NCI-H2107 (cell line): Measurements from ENCODE around the gene AP2A2.

Experiments
- DNase-seq: peaks from one replicate; lab custom pipeline; 2025; lab: John Stamatoyannopoulos, UW

AP2A2 gene

DNA sequence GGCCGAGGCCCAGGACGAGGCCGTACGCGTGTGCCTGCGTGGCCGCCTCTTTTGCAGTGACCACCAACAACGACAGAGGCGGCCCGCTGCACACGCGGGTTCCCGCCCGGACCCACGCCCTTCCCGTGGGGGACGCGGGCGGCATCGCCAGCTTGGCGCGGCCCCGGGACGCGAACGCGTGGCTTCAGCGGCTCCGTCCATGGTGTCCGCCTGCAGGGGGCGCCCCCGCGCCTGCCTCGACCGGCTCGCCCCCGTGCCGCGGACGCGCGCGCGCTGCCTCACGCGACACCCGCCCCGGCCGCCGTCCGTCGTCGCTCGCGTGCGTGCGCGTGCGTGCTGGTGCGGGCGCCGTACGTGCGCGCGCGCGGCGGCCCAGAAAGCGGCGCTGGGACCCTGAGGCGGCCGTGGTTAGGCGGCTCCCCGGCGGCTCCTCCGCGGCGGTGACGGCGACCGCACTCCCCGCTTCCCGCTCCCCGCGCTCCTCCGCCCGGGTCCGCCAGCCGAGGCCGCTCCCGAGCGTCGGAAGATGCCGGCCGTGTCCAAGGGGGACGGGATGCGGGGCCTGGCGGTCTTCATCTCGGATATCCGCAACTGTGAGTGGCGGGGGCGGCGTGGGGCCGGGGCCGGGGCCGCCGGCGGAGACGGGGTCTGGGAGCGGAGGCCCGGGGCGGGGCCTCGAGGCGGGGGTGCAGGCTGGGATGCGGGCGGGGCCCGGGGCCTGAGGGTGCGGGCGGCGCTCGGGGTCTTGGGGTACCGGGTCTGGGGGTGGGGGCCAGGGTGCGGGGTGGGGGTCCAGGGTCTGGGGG is at the start of gene AP2A2:
TSS of gene AP2A2 (plus strand) at position 375 of the 806 bp plus-strand sequence. CDS start at position 527, 152 bp downstream.
- DNase-seq = peak; percentile 89

DNA sequence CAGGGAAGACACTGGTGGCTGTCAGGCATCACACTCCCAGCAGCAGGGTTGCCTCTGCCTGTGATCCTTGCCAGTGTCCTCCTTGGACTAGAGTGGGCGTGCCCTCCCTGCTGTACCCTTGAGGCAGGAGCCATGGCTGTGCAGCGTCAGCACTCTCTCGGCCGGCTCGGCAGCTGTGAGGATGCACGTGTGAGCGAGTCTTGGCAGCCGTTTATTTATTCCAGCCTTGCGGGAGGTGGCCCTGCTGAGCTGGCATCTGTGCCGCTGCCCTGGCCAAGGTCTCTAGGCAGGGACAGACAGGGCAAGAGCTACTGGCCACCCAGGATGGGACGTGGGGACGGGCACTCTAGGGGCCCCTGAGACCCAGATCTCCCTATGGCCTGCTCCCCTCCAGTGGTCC is 49.1 kb upstream of the AP2A2 start:
- DNase-seq = peak; percentile 14

DNA sequence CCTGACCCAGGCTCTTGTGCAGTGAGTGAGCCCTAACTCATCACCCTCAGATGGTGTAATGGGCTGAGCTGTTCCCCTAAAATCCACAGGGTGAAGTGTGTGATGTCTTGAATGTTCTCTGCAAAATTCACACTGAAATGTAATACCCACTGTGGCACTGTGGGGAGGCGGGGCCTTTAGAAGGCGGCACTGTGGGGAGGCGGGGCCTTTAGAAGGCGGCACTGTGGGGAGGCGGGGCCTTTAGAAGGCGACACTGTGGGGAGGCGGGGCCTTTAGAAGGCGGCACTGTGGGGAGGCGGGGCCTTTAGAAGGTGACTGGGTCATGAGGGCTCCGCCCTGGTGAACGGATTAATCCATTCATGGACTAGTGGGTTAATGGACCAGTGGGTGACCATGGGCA is 48.1 kb upstream of the AP2A2 start:
- DNase-seq = no peak

DNA sequence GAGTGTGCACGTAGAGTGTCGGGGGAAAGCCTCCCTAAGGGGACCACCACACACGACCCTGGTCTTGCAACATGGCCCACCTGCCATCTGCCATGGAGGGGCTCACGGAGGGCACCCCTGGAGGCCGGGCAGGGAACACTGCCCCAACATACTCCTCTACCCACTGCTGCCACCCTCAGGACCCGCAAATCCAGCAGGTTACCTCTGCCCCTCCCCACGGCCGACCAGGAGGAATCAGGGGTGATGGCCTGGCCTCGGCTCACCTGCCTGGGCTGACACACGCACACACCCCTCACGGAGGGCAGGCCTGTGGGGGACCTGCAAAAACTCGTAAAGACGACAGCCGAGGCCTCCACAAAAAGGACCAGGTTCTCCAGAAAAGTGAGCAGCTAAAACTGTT is 45.2 kb upstream of the AP2A2 start:
- no peak for DNase-seq

DNA sequence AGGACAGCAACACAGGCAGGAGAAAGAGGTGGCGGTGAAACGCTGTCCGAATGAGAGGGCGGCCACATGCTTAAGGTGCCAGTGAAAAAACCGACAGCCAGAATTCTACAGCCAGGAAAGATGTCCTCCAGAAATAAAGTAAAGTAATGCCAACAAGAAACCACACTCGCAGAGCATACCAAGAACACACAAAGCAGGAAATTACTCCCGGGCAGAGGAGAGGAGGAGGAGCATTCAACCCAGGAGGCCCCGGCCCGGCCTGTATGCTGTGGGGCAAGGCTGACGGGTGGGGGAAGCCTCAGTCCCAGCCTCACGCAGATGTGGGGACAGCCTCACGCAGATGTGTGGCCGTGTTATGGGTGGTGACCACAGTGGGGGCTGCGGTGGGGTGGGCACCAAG is 43.1 kb upstream of the AP2A2 start:
- DNase-seq = no peak

DNA sequence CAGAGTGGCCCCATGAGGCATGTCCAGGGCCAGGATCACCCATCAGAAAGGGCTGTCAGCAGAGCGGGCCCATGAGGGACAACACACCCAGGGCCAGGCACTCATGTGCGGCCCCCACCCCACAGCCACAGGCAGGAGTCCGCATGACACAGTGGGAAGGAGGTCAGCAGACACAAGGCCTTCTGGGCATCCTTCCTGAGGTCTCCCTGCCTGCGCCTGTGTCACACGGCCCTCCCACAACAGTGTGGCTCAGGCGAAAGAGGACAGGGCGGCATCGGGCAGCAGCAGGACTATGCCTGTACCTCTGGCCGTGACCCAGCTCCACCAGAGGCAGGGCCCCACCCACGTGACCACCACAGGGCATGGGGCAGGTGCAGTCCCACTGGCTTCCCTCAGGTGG is 42.1 kb upstream of the AP2A2 start:
- no peak for DNase-seq

DNA sequence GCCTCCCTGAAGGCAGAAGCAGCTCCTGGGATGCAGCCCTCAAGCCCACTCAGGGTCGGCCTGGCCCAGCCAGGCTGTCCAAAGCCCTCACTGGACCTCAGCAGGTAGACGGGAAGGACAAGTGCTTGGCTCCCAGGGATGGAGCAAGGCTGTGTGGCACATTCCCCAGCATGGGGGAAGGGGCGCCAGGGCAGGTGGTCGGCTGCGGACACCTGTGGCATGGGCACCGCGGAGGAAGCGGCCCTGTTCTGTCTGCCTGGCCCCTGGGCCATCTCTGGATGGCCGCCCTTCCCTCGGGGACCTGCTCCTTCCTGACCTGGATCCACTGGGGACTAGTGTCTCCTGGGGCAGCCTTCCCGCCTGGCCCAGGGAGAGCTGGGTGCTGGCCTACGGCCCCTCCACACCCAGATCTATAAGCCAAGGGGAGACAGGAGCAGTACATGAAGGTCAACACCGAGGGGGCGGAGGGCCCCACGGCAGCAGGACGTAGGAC is 41.0 kb upstream of the AP2A2 start:
- no peak for DNase-seq

DNA sequence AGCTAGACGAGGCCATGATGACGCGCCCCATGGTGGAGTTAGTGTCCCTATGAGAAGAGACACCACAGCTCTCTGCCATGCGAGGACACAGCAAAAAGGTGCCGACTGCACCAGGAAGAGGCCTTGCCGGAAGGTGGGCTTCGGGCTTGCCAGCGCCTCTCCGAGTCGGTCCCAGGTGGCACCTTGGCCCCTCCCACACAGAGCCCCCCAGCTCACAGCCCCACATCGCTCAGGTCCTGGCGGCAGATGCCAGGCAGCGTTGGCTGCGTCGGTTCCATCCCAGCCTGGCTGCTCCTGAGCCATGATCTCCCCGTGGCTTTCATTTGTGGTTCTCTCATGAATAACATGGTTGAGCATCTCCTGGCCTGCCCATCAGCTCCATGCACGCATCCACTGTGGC is 39.1 kb upstream of the AP2A2 start:
- no peak for DNase-seq

DNA sequence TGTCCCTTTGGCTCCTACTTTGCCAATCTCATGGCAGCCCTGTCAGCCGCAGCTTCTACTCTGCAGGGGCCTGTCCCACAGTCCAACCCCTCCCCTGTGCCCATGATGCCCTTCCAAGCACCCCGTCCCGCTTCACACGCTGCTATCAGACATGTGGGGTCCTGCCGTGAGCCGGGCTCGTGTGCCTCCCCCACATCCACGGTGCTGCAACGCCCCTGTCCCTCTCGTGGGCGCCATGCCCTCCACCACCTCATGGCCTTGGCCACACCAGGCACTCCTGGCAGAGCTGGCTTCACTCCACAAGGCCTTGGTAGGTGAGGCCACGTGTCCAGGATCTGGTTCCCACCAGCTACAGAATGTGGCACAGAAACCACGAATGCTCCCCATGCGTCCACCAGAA is 38.1 kb upstream of the AP2A2 start:
- no peak for DNase-seq

DNA sequence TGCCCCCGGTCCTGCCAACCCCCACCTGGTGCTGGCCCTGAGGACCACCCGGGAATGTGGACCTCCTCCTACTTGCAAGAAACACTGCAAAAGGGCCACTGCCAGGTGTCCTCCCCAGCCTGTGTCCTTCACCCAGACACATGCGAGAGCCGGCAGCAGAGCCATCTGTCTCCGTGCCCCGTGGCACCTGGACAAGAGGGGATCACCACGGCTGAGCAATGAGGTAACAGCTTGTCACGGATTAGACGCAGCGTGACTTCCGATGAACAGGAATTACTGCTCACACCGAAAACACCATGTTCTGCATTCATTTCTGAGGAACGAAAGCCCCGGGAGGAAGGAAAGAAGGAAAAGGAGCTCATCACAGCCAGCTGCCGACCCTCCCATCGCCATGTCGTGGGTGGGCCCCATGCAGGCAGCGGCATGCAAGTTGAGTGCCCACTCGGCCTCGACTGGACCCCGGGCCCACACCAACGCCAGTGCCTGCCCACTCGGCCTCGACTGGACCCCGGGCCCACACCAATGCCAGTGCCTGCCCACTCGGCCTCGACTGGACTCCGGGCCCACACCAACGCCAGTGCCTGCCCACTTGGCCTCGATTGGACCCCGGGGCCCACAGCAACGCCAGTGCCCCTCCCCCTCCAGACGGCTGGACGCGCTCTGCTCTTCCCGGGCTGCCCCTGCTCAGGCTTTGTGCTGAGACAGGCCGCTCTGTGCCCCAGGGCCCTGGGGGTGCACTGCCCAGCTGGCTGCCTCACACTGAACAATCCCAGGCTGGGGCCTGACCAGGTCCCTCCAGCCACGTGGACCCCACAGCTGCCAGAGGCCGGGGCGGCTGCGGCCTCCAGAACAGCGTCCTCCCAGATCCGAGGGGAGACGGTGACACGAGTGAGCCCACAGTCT is 37.1 kb upstream of the AP2A2 start:
- no peak for DNase-seq

DNA sequence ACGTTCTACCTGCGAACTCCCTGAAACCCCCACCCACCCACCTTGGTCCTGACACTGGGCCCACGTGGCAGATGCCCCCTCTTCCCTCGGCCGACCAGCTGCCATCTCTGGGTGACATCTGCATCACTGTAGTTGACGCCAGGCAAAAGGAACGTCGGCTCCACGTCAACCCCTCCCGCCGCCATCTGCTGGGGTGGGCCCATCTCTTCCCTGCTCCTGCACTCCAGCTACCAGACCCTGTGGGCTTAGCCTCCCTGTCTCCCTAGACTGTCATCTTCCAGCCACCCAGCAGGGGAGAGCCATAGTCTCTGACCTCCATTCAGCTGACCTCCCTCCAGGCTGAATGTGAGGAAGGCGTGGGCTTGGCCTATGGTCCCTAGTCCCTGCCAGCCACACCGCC is 36.4 kb upstream of the AP2A2 start:
- no peak for DNase-seq

DNA sequence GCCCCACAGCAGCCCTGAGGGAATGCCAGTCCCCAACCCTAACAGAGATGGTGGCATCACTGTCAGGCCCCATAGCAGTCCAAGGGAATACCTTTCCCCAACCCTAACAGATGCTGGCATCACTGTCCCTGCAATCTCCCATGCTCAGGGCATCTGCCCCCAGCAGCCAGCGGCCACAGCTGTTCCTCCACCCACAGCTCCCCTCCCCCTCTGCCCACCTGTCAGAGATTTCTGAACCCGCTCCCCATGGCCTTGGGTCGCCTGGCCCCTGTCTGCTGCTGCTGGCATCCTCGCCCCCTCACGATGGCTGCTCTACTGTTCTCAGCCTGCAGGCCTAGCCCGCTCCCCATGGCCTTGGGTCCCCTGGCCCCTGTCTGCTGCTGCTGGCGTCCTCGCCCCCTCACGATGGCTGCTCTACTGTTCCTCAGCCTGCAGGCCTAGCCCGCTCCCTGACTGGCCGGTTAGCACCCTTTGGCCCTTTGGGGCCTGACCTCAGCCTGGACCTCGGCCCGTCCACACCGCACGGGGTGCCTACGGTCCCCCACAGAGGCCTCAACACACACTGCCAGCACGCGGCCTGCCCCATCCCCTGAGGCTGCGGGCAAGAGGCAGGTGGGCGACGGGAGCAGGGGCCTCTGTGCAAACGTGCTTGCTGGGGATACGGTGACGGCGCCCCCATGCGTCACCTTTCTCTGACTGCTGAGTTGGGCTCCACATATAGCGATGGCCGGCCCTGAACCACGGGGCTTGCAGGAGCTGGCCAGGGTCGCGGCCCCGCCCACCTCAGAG is 35.8 kb upstream of the AP2A2 start:
- no peak for DNase-seq

DNA sequence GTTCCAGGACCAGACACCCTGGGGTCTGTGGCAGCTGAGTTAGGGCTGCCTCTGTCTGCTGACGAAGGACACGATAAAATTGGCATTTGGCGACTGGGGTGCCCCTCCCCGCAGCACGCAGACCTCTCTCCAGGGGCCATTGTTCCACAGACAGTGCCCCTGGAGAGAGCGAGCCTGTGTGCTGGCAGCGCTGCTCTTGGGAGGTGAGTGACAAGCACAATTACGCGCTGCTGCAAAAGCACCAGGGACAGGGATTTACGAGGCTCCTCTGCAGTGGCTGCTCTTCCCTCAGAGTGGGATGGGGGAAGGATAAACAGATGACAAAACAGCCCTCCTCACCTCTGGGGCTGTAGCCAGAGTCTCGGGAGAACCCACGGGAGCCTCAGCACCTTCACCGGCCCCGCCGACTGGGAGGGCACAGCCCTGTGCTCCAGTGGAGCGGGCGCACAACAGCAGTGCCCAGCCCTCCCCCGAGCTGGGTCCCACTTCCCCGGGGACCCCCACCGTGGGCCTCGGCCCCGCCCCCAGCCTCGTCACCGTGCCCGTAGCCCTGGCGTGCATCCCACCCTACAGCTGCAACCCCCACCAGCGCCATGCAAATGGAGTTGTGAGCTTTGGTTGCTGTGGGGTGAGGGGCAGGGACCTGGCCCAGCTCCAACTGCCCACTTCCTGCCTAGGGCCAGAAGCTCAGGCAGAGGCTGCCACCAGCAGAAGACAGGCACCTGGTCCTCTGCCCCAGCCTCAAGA is 34.7 kb upstream of the AP2A2 start:
- no peak for DNase-seq

DNA sequence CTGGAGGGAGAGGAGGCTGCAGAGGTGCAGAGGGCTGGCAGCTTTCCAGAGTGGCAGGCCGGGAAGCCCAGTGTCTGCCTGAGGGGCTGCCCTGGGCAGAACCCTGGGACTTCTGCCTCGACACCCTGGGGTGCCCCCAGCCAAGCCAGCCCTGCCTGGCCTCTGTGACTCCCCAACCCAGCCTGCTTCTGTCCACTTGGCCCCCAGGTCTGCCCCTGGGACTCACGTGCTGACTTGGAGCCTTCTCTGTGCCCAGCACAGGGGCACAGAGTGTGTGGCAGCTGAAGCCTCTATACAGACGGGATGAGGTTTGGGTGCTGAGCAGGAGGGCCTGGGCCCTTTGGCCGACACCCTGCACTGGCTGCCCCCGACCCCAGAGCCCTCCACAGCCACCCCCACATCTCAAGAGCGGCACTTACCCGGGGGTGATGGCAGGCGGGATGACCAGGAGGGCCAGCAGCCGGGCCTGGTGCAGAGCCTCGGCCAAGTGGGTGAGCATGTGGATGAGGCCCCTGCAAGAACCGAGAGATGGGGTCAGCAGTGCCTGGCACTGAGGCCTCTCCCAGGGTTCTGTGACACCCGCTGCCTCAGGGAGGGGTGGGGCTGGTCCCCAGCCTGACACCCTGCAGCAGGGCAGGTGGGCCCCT is 32.5 kb upstream of the AP2A2 start:
- DNase-seq = no peak

DNA sequence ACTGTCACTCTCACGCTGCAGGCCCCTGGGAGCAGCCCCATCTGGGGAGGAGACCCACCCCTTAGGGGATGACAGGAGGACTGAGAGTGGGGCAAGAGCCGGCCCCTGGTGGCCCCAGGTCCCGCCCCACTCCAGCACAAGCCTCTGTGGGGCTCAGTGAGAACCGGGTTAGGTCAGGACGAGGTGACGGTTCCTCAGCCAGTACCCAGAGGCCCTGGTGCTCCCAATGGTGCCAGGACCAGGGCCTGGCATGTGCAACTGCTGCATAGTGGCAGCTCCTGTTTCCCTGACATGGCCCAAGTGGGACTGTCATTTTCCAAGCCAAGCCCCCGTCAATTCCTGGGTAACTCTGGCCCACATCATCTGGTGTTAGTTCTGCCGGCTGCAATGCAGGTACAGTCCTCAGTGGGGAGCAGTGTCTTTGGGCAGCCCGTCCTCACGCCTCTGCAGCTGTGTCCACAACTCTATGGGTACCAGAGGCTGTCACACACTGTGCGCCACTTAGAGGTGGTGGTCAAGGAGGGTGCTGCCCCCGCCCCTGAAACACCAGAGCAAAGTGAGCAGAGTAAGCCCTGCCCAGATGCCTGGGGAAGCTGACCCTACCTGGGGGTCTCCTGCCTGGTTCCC is 31.0 kb upstream of the AP2A2 start:
- no peak for DNase-seq

DNA sequence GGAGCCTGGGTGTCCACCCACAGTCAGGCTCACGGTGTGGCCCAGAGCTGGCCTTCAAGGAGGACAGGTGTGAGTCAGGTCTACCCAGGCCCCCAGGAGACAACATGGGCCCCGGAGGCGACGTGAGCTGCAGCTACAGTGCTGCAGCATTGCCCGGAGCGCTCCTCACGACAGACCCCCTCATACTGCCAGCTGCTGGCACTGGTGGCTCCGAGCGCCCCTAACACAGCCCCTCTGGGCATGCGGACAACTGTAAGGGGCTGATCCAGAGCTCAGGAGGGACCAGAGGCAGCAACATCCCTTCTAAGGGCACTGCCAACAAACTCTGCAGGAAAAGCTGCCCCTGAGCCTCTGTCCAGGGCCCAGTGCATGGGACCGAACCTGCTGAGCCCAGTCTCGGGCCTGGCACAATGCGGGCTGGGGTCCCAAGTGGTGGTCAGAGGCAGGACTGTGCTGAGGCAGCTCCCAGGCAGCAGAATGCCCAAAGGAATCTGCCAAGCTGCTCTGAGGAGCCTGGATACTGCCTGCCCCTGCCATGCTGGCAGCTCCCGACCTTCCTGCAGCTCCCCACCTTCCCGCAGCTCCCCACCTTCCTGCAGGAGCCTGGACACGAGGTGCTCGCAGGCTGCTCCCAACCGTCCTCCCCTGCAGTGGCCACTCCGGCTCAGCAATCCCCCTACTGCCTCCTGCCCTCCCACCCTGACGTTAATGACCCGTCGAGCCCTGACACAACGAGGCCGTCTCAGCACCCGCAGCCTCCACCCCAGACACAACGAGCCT is 30.1 kb upstream of the AP2A2 start:
- DNase-seq = no peak

DNA sequence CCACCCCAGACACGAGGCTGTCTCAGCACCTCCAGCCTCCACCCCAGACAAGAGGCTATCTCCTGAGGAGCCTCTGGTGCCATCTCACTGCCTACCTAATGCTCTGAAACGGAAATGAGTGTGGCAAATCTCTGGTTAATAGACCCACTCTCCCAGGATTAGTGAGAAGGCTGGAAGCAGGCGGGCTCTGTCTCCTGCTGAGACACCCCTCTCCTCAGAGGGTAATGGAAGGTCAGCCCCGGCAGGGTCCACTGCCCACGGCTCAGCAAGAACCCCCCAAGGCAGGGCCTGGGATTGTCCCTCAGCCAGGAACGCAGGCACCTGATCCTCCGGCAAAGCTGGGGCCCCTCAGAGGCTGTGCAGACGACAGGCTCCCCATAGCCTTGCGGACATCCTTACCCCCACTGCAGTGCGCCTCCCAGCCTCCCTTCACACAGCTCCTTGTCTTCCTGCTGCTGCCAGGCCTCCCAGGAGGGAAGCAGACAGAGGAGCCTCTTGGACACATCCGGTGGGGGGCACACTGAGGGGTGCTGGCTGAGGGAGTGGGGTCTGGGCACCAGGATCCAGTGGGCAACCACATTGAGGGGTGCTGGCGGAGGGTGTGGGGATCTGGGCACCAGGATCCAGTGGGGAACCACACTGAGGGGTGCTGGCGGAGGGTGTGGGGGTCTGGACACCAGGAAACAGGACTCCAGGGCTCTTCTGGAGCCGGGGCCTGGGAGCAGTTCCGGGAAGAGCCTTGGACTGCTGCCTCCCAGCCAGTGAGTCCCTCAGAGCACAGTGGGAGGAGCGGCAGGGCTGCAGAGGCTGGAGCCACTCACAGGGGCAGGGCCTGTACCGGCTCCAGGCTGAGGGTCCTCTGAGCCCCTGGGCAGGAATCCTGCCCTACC is 28.2 kb upstream of the AP2A2 start:
- DNase-seq = no peak

DNA sequence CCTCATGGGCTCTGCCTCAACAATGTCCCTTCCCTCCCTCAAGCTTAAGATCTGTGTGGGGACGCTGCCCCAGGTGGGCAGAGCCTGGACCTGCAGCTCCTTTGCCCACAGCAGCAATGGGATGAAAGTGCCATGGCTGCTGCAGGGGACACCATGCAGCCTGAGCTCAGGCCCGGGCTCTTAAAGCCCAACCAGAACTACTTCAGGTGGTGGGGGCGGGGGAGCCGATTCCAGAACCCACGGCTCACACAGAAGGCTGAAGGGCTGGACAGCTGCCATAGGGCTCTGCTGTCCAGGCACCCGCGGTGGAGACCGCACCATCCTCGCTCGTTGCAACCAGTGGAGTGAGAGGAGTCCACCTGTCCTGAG is 27.5 kb upstream of the AP2A2 start:
- DNase-seq = no peak
